ENCODE results near the gene ZBTB6.

Gene ZBTB6

DNA sequence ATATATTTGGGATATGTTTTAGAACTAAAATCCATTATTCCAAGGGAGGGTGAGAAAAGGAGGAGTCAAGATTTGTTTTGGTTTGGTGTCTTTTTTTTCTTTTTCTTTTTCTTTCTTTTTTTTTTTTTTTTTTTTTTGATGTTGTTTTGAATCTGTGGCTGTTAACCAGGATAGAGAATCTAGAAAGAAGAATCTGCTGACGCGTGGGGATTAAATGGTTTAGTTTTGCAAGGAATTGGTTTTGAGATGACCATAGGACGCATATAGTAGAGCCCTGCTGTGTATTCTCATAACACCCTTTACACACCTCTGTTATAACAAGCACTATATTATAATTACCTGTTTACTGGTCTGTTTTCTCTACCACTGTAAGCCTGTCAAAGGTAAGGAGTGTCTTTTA is 37.1 kb upstream of the ZBTB6 start:
- Histone ChIP-seq H3K4me3 (ENCODE audit: low read depth in 1 of 2, low read length in 1 of 2) (no peak overlapping the region), H3K4me1 (ENCODE audit: control insufficient read depth in 1 of 2, insufficient read depth in 1 of 2, low read depth in 1 of 2, low read length in 1 of 2) (peaks cover 0 to 9% of the 10 kb centered on the region in 2 experiments), H3K27ac (no peak overlapping the region), H3K9me3 (no peaks in the 10 kb centered on the region), H3K36me3 (no peaks in the 10 kb centered on the region), H3K27me3 (no peaks in the 10 kb centered on the region)
- TF ChIP-seq, protein P1, sequence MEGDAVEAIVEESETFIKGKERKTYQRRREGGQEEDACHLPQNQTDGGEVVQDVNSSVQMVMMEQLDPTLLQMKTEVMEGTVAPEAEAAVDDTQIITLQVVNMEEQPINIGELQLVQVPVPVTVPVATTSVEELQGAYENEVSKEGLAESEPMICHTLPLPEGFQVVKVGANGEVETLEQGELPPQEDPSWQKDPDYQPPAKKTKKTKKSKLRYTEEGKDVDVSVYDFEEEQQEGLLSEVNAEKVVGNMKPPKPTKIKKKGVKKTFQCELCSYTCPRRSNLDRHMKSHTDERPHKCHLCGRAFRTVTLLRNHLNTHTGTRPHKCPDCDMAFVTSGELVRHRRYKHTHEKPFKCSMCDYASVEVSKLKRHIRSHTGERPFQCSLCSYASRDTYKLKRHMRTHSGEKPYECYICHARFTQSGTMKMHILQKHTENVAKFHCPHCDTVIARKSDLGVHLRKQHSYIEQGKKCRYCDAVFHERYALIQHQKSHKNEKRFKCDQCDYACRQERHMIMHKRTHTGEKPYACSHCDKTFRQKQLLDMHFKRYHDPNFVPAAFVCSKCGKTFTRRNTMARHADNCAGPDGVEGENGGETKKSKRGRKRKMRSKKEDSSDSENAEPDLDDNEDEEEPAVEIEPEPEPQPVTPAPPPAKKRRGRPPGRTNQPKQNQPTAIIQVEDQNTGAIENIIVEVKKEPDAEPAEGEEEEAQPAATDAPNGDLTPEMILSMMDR (IDR thresholded peaks at IDR 0.05): no peak

DNA sequence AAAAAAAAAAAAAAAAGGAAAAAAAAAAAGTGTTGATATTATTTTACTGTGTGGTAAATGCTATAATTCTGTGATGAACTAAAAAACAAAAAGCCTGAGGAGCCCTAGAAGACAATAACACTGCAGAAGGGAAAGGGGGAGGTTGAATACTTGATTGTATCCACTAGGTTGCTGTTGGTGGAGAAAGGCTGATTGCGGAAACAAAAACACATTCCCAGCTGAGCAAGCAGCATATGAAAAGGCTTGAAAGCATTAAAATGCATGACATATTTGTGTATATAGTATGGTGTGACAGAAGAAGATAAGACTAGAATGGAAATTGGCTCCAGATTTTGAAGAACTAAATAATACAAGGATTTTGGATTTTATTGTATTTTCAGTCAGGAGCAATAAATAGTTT is 36.6 kb upstream of the ZBTB6 start:
- Histone ChIP-seq H3K27ac (no peak overlapping the region), H3K9me3 (no peaks in the 10 kb centered on the region), H3K27me3 (no peaks in the 10 kb centered on the region), H3K36me3 (no peaks in the 10 kb centered on the region), H3K4me3 (ENCODE audit: low read depth in 1 of 2, low read length in 1 of 2) (no peak overlapping the region), H3K4me1 (ENCODE audit: control insufficient read depth in 1 of 2, insufficient read depth in 1 of 2, low read depth in 1 of 2, low read length in 1 of 2) (peaks cover 0 to 7% of the 10 kb centered on the region in 2 experiments)
- TF ChIP-seq, protein P1 (IDR thresholded peaks at IDR 0.05): no peak

DNA sequence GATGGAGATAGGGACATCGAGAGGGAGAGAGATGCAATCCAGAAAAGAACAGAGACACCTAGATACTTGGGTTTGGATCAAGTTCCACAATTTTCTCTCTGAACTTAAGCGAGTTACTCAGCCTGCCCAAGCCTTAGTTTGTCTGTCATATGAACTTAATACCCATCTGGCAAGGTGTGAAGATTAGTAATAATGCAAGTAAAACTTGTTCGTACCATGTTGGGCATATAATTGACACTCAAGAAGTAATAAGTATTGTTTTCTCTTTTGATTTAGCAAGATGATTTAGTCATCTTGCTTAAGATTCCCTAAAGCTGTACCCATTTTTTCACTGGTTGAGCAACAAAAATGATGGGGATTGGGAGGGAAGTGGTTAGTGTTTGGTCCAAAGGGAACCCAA is 35.2 kb upstream of the ZBTB6 start:
- Histone ChIP-seq H3K4me3 (ENCODE audit: low read depth in 1 of 2, low read length in 1 of 2) (no peak overlapping the region), H3K27ac (no peak overlapping the region), H3K36me3 (no peaks in the 10 kb centered on the region), H3K27me3 (no peaks in the 10 kb centered on the region), H3K4me1 (ENCODE audit: control insufficient read depth in 1 of 2, insufficient read depth in 1 of 2, low read depth in 1 of 2, low read length in 1 of 2) (no peaks in the 10 kb centered on the region), H3K9me3 (no peaks in the 10 kb centered on the region)
- TF ChIP-seq, protein P1 (IDR thresholded peaks at IDR 0.05): no peak

DNA sequence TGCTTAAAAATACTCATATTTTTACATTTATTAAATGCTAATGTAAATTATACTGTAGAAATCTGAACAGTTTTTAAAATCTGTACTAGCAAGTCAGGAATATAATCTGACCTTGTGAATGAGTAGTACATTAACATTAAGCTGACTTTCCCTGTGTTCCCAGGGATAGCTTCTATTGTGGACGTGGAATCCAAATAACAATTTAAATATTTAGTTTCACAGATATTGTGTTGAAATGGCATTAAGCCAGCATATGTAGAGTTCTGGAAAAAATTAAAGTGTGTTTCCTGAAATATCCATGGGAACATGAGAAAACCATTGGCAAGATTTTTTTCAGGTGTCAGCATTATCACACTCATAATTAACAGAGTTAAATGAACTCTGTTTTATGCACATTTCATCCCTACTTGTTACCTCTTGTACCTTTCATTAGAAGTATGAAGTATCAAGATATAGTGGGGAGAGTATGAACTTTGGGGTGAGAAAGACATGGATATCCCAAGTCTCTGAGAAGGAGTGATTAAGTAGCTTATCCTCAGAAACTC is 33.4 kb upstream of the ZBTB6 start:
- TF ChIP-seq, protein P1 (IDR thresholded peaks at IDR 0.05): no peak
- H3K4me3 ChIP-seq (ENCODE audit: low read depth in 1 of 2, low read length in 1 of 2): no peak overlapping the region
- H3K36me3 ChIP-seq: no peaks in the 10 kb centered on the region
- H3K27me3 ChIP-seq: no peaks in the 10 kb centered on the region
- H3K27ac ChIP-seq: no peak overlapping the region
- no peaks in the 10 kb centered on the region for H3K9me3 ChIP-seq
- H3K4me1 ChIP-seq (ENCODE audit: control insufficient read depth in 1 of 2, insufficient read depth in 1 of 2, low read depth in 1 of 2, low read length in 1 of 2): peaks cover 6 to 8% of the 10 kb centered on the region in 2 experiments

DNA sequence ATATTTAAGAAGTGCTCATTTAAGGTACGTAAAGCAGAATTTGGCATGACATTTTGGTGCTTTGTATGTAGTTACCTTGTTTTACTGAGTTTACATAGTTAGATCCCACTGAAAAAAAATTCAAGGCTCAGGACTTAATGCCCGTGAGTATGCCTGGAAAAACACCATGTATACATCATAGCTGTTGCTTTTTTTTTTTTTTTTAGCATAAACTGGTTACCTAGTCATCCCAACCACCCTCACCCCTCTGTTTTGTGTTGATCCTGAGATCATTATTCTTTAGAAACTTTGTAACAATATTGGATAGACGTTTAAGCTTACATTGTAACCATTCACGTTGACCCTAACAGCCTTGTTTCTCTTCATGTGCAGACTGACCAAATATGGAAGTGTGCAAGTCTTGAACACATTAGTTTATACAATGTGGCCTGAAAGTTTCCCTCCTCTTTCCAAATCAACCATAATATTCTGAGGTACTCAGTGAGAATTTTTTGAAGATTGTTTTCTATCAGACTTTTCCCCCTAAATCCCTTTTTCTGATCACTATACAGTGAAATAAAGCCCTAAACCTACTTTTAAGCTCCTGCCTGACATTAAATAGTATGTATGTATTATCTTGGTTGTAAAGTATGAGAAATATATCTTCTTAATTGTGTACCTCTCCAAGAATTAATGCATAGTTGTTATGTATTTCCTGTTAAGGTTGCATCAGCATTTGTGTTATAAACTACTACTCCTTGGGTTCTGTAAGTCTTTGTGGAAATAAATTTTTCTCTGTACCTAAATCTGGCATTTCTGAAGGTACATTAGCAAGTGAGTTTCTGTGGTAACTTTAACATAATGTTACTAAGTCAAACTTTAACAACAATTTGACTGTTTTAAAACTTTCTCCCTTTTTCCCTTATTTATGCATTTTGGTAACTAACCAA is 32.1 kb upstream of the ZBTB6 start:
- no peak overlapping the region for H3K27ac ChIP-seq

More for the DNA sequence above, 32.1 kb upstream of the ZBTB6 start:
- no peaks in the 10 kb centered on the region for H3K9me3 ChIP-seq
- TF ChIP-seq, protein P1 (IDR thresholded peaks at IDR 0.05): no peak
- H3K4me1 ChIP-seq (ENCODE audit: control insufficient read depth in 1 of 2, insufficient read depth in 1 of 2, low read depth in 1 of 2, low read length in 1 of 2): peaks cover 16 to 18% of the 10 kb centered on the region in 2 experiments
- no peak overlapping the region for H3K4me3 ChIP-seq (ENCODE audit: low read depth in 1 of 2, low read length in 1 of 2)
- H3K36me3 ChIP-seq: no peaks in the 10 kb centered on the region
- no peaks in the 10 kb centered on the region for H3K27me3 ChIP-seq

Data from neutrophil (primary cell).